Gastrocnemius medialis (tissue), 4 donors: Measurements from ENCODE around the gene SRGAP2B. TPM values are rescaled to one million over a fixed set of nuclear protein-coding genes. Genes with fewer than 3 reads are reported as not detected.
"Not testable (repeated sequence)": the region's sequence is repeated elsewhere in the genome, so short reads cannot be mapped to it uniquely, and the experiment has no call there.

Source experiments
- ATAC-seq, 2 donors: fragments of 150-250 bp; one replicate each; pipeline ENCODE4 v1.9.1; 2016
- DNase-seq, 2 donors: peaks; one replicate each; pipeline ENCODE4 v3.0.0-alpha.2; 2019
- H3K27ac ChIP-seq, 4 donors: fragments of 200-600 bp; sonication (generic); 1 replicate in 1 of 4; 2 replicates in 3 of 4; pipeline ENCODE4 v1.5.1; 2016 to 2018; ENCODE audit warnings: mild to moderate bottlenecking in 2 of 4, moderate library complexity in 1 of 4
- H3K27me3 ChIP-seq, 3 donors: fragments of 200-600 bp; sonication (generic) in 2 of 3; 1 replicate in 1 of 3; 2 replicates in 2 of 3; pipeline versions ENCODE4 v1.5.1 to v1.6.0; 2016 to 2019; ENCODE audit warnings: mild to moderate bottlenecking in 1 of 3, moderate library complexity in 1 of 3
- H3K36me3 ChIP-seq, 2 donors: fragments of 200-600 bp; sonication (generic) in 1 of 2; one replicate each; pipeline ENCODE4 v1.5.1; 2017 to 2018
- H3K4me1 ChIP-seq, 2 donors: fragments of 200-600 bp; sonication (generic) in 1 of 2; one replicate each; pipeline ENCODE4 v1.5.1; 2016 to 2017; ENCODE audit warnings: mild to moderate bottlenecking in 2 of 2
- H3K4me3 ChIP-seq, 4 donors: fragments of 200-600 bp; sonication (generic) in 3 of 4; 1 replicate in 1 of 4; 2 replicates in 3 of 4; pipeline ENCODE4 v1.5.1; 2016 to 2019; ENCODE audit warnings: mild to moderate bottlenecking in 2 of 4
- H3K9me3 ChIP-seq, 3 donors: fragments of 200-600 bp; sonication (generic) in 2 of 3; 1 replicate in 1 of 3; 2 replicates in 2 of 3; pipeline ENCODE4 v1.5.1; 2016 to 2019
- in situ Hi-C, 4 donors: fragments of 200-750 bp; cut with MboI; loops; one replicate each; pipeline versions ENCODE4 v1.15.0 to v1.8.0; 2017; ENCODE audit warnings: low sequenced_read_pairs in 4 of 4
- intact Hi-C: fragments of 100-400 bp; cut with DNase I; formaldehyde crosslinking; loops from one replicate; pipeline ENCODE4 v1.15.1; 2023; ENCODE audit warnings: low total_unique reads
- total RNA-seq, 4 donors: library from RNA; depleted of rRNA; stranded (reverse); fragments of >200 nt; gene quantifications; one replicate each; pipeline versions ENCODE4 v1.1.0 to v1.2.3, GENCODE V29; 2016

Gene SRGAP2B
- total RNA-seq = 10 to 100 TPM in 1 of 4 donors, 1 to 10 TPM in 3; 1.4 to 10.5 (median 3.3) TPM

- H3K9me3 ChIP-seq, H3K36me3 ChIP-seq, intact Hi-C loops, in situ Hi-C loops, H3K27ac ChIP-seq, H3K4me1 ChIP-seq, H3K27me3 ChIP-seq, DNase-seq: not testable (repeated sequence)
- H3K4me3 ChIP-seq = peak within 1 kb of the TSS in 2 of 4 donors; percentile 40 to 55
- ATAC-seq = peak; percentile 92 to 94
Measured at GRCh38 chr1:145095284-145096057, at the start of gene SRGAP2B, which contains the start of gene FAM72D. Gene SRGAP2B (minus strand): TSS chr1:145095328. CDS start chr1:145092901, 2,427 bp downstream. Gene FAM72D (plus strand): TSS chr1:145095974. CDS start chr1:145096848, 874 bp downstream.

GRCh38 chr1:145144264-145144913, 49.3 kb upstream of the SRGAP2B start:
- H3K4me3 ChIP-seq, H3K36me3 ChIP-seq, H3K27ac ChIP-seq, H3K27me3 ChIP-seq, H3K4me1 ChIP-seq, DNase-seq, H3K9me3 ChIP-seq, in situ Hi-C loops, intact Hi-C loops, ATAC-seq: not testable (repeated sequence)

GRCh38 chr1:145140549-145140948, 45.4 kb upstream of the SRGAP2B start:
- not testable (repeated sequence) for ATAC-seq, DNase-seq, H3K4me1 ChIP-seq

GRCh38 chr1:145134476-145134875, 39.3 kb upstream of the SRGAP2B start:
- in situ Hi-C loops, H3K9me3 ChIP-seq, intact Hi-C loops, H3K27me3 ChIP-seq, H3K36me3 ChIP-seq, H3K4me1 ChIP-seq, H3K27ac ChIP-seq, H3K4me3 ChIP-seq, ATAC-seq, DNase-seq: not testable (repeated sequence)

More at GRCh38 chr1:145140549-145140948, 45.4 kb upstream of the SRGAP2B start:
- H3K27ac ChIP-seq, in situ Hi-C loops, H3K27me3 ChIP-seq, H3K4me3 ChIP-seq, H3K36me3 ChIP-seq, intact Hi-C loops, H3K9me3 ChIP-seq: not testable (repeated sequence)

GRCh38 chr1:145128697-145129469, 33.8 kb upstream of the SRGAP2B start:
- intact Hi-C loops, H3K9me3 ChIP-seq, H3K36me3 ChIP-seq, in situ Hi-C loops, H3K4me1 ChIP-seq, H3K27ac ChIP-seq, H3K4me3 ChIP-seq, H3K27me3 ChIP-seq: not testable (repeated sequence)
- DNase-seq = peak in 1 of 2 donors; percentile 10
- ATAC-seq = peak; percentile 39 to 51

- H3K4me3 ChIP-seq, DNase-seq, in situ Hi-C loops, H3K36me3 ChIP-seq, H3K4me1 ChIP-seq, intact Hi-C loops, ATAC-seq, H3K27ac ChIP-seq, H3K9me3 ChIP-seq, H3K27me3 ChIP-seq: not testable (repeated sequence)
Measured at GRCh38 chr1:145127144-145127543, 32.0 kb upstream of the SRGAP2B start.

GRCh38 chr1:145125112-145125511, 30.0 kb upstream of the SRGAP2B start:
- ATAC-seq, H3K9me3 ChIP-seq, intact Hi-C loops, H3K4me3 ChIP-seq, DNase-seq, H3K4me1 ChIP-seq, H3K36me3 ChIP-seq, H3K27ac ChIP-seq, H3K27me3 ChIP-seq, in situ Hi-C loops: not testable (repeated sequence)

- DNase-seq, in situ Hi-C loops, H3K27me3 ChIP-seq, H3K4me1 ChIP-seq, H3K27ac ChIP-seq, intact Hi-C loops, H3K36me3 ChIP-seq, H3K9me3 ChIP-seq, H3K4me3 ChIP-seq: not testable (repeated sequence)
- peak in 1 of 2 donors; percentile 65 for ATAC-seq
Measured at GRCh38 chr1:145123992-145124641, 29.0 kb upstream of the SRGAP2B start.

- intact Hi-C loops, in situ Hi-C loops, H3K9me3 ChIP-seq, H3K27ac ChIP-seq, H3K4me3 ChIP-seq, H3K36me3 ChIP-seq, DNase-seq, H3K27me3 ChIP-seq, H3K4me1 ChIP-seq: not testable (repeated sequence)
- peak in 1 of 2 donors; percentile 24 for ATAC-seq
Measured at GRCh38 chr1:145123062-145123395, 27.9 kb upstream of the SRGAP2B start.

GRCh38 chr1:145122344-145123061, 27.4 kb upstream of the SRGAP2B start:
- intact Hi-C loops, in situ Hi-C loops: not testable (repeated sequence)

More at GRCh38 chr1:145122344-145123061, 27.4 kb upstream of the SRGAP2B start:
- not testable (repeated sequence) for H3K27ac ChIP-seq, H3K4me3 ChIP-seq, H3K36me3 ChIP-seq, DNase-seq, H3K27me3 ChIP-seq, H3K9me3 ChIP-seq, H3K4me1 ChIP-seq
- ATAC-seq = peak; percentile 47 to 60
